DND-41 (cell line): ENCODE results near the gene SF3B3.
A peak's percentile ranks its signal among the peaks of the same experiment; 100 is the strongest.
"Not testable (repeated sequence)": the region's sequence is repeated elsewhere in the genome, so short reads cannot be mapped to it uniquely, and the experiment has no call there.

ENCODE experiments used
- ATAC-seq: fragments of 200-7000 bp; cut with Tn5 transposase; 3 replicates; pipeline ENCODE4 v1.9.1; 2021; ENCODE audit warnings: low read depth; ENCODE audit not compliant: insufficient read depth
- DNase-seq: peaks from one replicate; pipeline ENCODE4 v3.0.0-alpha.2; 2020
- H2AFZ ChIP-seq: 2 replicates; pipeline ENCODE4 v1.6.0; 2012; ENCODE audit warnings: low read depth, low read length
- H3K27ac ChIP-seq: 2 replicates; pipeline ENCODE4 v1.5.1; 2012; ENCODE audit warnings: low read length, inconsistent platforms
- H3K27me3 ChIP-seq: fragments of 200-600 bp; sonication (generic); 2 replicates; pipeline ENCODE4 v1.6.0; 2012; ENCODE audit warnings: low read length, mild to moderate bottlenecking, inconsistent platforms; ENCODE audit not compliant: insufficient read depth, poor library complexity
- H3K36me3 ChIP-seq: 2 replicates; pipeline ENCODE4 v1.5.1; 2012; ENCODE audit warnings: low read length, inconsistent platforms; ENCODE audit not compliant: insufficient read depth
- H3K4me1 ChIP-seq: 2 replicates; pipeline ENCODE4 v1.5.1; 2012; ENCODE audit warnings: mild to moderate bottlenecking, low read length; ENCODE audit not compliant: insufficient read depth
- H3K4me2 ChIP-seq: 2 replicates; pipeline ENCODE4 v1.6.0; 2012; ENCODE audit warnings: mild to moderate bottlenecking, moderate library complexity, low read length, inconsistent platforms; ENCODE audit not compliant: insufficient read depth
- H3K4me3 ChIP-seq, 2 experiments: fragments of 200-600 bp in 1 of 2; shearing (Covaris generic) in 1 of 2; 2 replicates each; pipeline ENCODE4 v1.5.1; 2012 to 2016; ENCODE audit warnings: inconsistent platforms in 2 of 2, low read length in 2 of 2, mild to moderate bottlenecking in 2 of 2, low read depth in 1 of 2, moderate library complexity in 1 of 2
- H3K79me2 ChIP-seq: 2 replicates; pipeline ENCODE4 v1.6.0; 2012; ENCODE audit warnings: low read length, inconsistent platforms; ENCODE audit not compliant: insufficient read depth
- H3K9ac ChIP-seq: 2 replicates; pipeline ENCODE4 v1.6.0; 2012; ENCODE audit warnings: low read depth, mild to moderate bottlenecking, inconsistent platforms, low read length, moderate library complexity
- H3K9me3 ChIP-seq: 2 replicates; pipeline ENCODE4 v1.5.1; 2012; ENCODE audit warnings: low read length, moderate library complexity, mild to moderate bottlenecking, inconsistent platforms; ENCODE audit not compliant: insufficient read depth, severe bottlenecking
- H4K20me1 ChIP-seq: 2 replicates; pipeline ENCODE4 v1.6.0; 2012; ENCODE audit warnings: low read length; ENCODE audit not compliant: insufficient read depth
- CTCF ChIP-seq: IDR thresholded peaks from 2 replicates; pipeline ENCODE4 v1.5.1; 2012; ENCODE audit warnings: borderline replicate concordance, low read length, moderate library complexity, mild to moderate bottlenecking; ENCODE audit not compliant: poor library complexity, severe bottlenecking; ENCODE audit errors: extremely low read depth
- EZH2 ChIP-seq: IDR thresholded peaks from 3 replicates; pipeline ENCODE4 v1.6.1; 2012; ENCODE audit warnings: borderline replicate concordance, low read depth, mild to moderate bottlenecking, moderate library complexity, low read length, inconsistent platforms; ENCODE audit not compliant: severe bottlenecking

The SF3B3 gene

GRCh38 chr16:70529051-70529777 lies 5.6 kb downstream of the SF3B3 start:
- Histone ChIP-seq H4K20me1 (peaks cover 79% of the 10 kb centered on the region), H2AFZ (no peak overlapping the region), H3K4me3 (peak overlapping the region in 1 of 2 experiments; percentile 28; a peak in 1 of 4 replicates), H3K36me3 (peaks cover 92% of the 10 kb centered on the region), H3K4me2 (peak overlapping the region; percentile 53), H3K9ac (peak overlapping the region; percentile 8; the same call in 1 of the 2 replicates), H3K9me3 (no peaks in the 10 kb centered on the region), H3K79me2 (peaks cover 99% of the 10 kb centered on the region), H3K27me3 (no peaks in the 10 kb centered on the region), H3K27ac (0 out of 2 replicates have a peak overlapping the region, but pooled peaks have one; percentile 16), H3K4me1 (peaks cover 51% of the 10 kb centered on the region)
- ATAC-seq (peak; percentile 46; the same call in 1 of the 3 replicates), DNase-seq (no peak)
- no peak for TF ChIP-seq EZH2
- TF ChIP-seq CTCF, result peak; percentile 63

- not testable (repeated sequence) for H2AFZ ChIP-seq, H3K9me3 ChIP-seq, H3K4me3 ChIP-seq, H3K27me3 ChIP-seq, DNase-seq, ATAC-seq, H3K27ac ChIP-seq, H3K9ac ChIP-seq
- H3K4me2 ChIP-seq, result 0 out of 2 replicates have a peak overlapping the region, but pooled peaks have one; percentile 53
- peaks cover 99% of the 10 kb centered on the region for H3K79me2 ChIP-seq
- peaks cover 82% of the 10 kb centered on the region for H4K20me1 ChIP-seq
- peaks cover 97% of the 10 kb centered on the region for H3K36me3 ChIP-seq
- peaks cover 50% of the 10 kb centered on the region for H3K4me1 ChIP-seq
Measured at GRCh38 chr16:70529954-70530353, 6.3 kb downstream of the SF3B3 start.

DNA sequence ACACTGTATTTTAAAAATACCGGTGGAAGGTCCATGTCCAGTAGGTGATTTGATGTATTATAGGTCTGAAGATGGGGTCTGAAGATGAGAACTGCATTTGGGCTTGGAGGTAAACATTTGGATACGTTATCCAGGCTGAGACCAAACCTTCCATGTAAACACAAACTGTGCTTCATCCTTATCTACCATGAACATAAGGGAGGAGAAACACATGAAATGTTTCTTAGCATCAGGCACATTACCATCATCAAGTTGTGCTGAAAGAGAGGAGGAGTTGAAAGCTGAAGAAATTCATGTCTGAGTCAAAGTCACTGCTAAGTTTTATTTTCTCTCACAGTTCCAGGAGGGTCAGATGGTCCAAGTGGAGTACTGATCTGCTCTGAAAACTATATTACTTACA lies 11.4 kb downstream of the SF3B3 start:
- no peak for ATAC-seq
- H3K79me2 ChIP-seq, result peaks cover 97% of the 10 kb centered on the region
- H3K27me3 ChIP-seq, result no peaks in the 10 kb centered on the region
- TF ChIP-seq CTCF, result no peak
- no peak for TF ChIP-seq EZH2
- peaks cover 3% of the 10 kb centered on the region; the same call in 1 of the 2 replicates for H3K4me1 ChIP-seq
- DNase-seq, result no peak
- no peak overlapping the region for H3K4me2 ChIP-seq
- no peaks in the 10 kb centered on the region for H3K9me3 ChIP-seq
- no peak overlapping the region for H3K27ac ChIP-seq
- H3K9ac ChIP-seq, result no peak overlapping the region
- H3K4me3 ChIP-seq, result no peak overlapping the region
- H3K36me3 ChIP-seq, result peaks cover 98% of the 10 kb centered on the region
- H4K20me1 ChIP-seq, result peaks cover 86% of the 10 kb centered on the region
- no peak overlapping the region for H2AFZ ChIP-seq

DNA sequence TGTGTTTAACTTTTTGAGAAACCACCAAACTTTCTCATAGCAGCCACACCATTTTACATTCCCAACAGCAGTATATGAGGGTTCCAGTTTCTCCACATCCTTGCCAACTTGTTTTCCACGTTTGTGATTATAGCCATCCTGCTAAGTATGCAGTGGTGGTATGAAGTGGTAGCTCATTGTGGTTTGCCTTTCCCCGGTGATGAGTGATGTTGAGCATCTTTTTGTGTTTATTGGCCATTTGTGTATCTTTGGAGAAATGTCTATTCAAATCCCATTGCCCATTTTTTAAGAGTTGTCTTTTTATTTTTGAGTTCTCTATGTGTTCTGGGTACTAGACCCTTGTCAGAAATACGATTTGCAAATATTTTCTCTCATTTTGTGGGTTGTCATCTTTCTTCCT lies 17.4 kb downstream of the SF3B3 start:
- ATAC-seq (no peak), DNase-seq (no peak)
- peaks cover 96% of the 10 kb centered on the region for H3K36me3 ChIP-seq
- no peaks in the 10 kb centered on the region for H3K27me3 ChIP-seq
- no peaks in the 10 kb centered on the region for H3K9me3 ChIP-seq
- H3K4me1 ChIP-seq, result no peaks in the 10 kb centered on the region
- peaks cover 77% of the 10 kb centered on the region for H4K20me1 ChIP-seq
- no peak overlapping the region for H3K27ac ChIP-seq
- no peak overlapping the region for H2AFZ ChIP-seq
- no peak overlapping the region for H3K4me3 ChIP-seq
- H3K4me2 ChIP-seq, result no peak overlapping the region
- H3K9ac ChIP-seq, result no peak overlapping the region
- H3K79me2 ChIP-seq, result peaks cover 97% of the 10 kb centered on the region
- TF ChIP-seq CTCF (no peak), EZH2 (no peak)
